ENCODE data around the gene ZFAND3. TPM values are rescaled to one million over a fixed set of nuclear protein-coding genes. Genes with fewer than 3 reads are reported as not detected.

Gene ZFAND3
- total and polyA plus RNA-seq, 2 of the 4 experiments (the other 2 are of a cell fraction): 10.9 to 26.7 TPM

DNA sequence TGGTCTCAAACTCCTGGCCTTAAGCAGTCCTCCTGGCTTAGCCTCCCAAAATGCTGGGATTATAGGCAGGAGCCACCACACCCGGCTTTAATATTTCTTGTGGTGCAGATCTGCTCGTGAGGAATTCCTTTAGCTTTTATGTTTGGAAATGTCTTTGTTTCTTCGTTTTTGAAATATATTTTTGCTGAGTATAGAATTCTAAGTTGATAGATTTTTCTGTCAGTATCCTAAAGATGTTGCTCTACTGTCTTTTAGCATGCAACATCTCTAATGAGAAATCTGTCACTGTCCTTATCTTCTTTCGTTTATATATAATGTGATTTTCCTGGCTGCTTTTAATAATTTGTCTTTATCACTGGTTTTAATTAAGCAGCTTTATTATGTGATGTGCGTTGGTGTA, 75.1 kb downstream of the ZFAND3 start:
- H3K23ac ChIP-seq (ENCODE audit: low read depth, low read length): no peak overlapping the region
- dilution Hi-C loops (cut with HindIII; ENCODE audit: low sequenced_read_pairs, unreplicated experiment) (no loop called here), in situ Hi-C loops (cut with MboI; ENCODE audit: low sequenced_read_pairs) (no loop called here), intact Hi-C loops (cut with micrococcal nuclease) (no loop called here)
- no peak overlapping the region for H2AK9ac ChIP-seq (replicated peaks; ENCODE audit: low read depth, low read length, poor library complexity)
- no peak overlapping the region for H4K91ac ChIP-seq (ENCODE audit: insufficient read depth, low read depth, low read length)
- no peaks in the 10 kb centered on the region for H3K36me3 ChIP-seq (ENCODE audit: control insufficient read depth, insufficient read depth, low read length)
- no peak overlapping the region for H2AFZ ChIP-seq (replicated peaks; ENCODE audit: low read length, poor library complexity)
- no peak for ATAC-seq (ENCODE audit: low read depth)
- H4K8ac ChIP-seq (ENCODE audit: low read depth in 2 of 2, low read length in 2 of 2): no peak overlapping the region
- H3K9ac ChIP-seq (ENCODE audit: low read depth, low read length): no peak overlapping the region
- WGBS, 2 experiments (ENCODE audit: extremely low coverage in 2 of 2, insufficient read length in 1 of 2): 100% methylated on average over 1 of the region's 5 CpGs; no CpG with 5 or more reads in 1 of the 2 experiments
- H3K4me3 ChIP-seq (ENCODE audit: insufficient read depth, low read depth, low read length): no peak overlapping the region
- H3K4me2 ChIP-seq (ENCODE audit: low read depth, low read length): no peak overlapping the region
- no peak for DNase-seq
- no peak overlapping the region for H3K27ac ChIP-seq (ENCODE audit: insufficient read depth, low read length)
- no peak overlapping the region for H3K18ac ChIP-seq (ENCODE audit: low read depth, low read length)
- no peaks in the 10 kb centered on the region for H3K9me3 ChIP-seq (ENCODE audit: control insufficient read depth, insufficient read depth, low read length)
- no peak overlapping the region for H4K5ac ChIP-seq (ENCODE audit: low read depth, low read length)
- H3K4ac ChIP-seq (ENCODE audit: low read depth, low read length): no peak overlapping the region
- no peak overlapping the region for H2BK120ac ChIP-seq (ENCODE audit: low read depth, low read length)
- H2BK15ac ChIP-seq (ENCODE audit: low read depth, low read length): no peak overlapping the region
- H4K20me1 ChIP-seq (ENCODE audit: insufficient read depth, low read length): peaks cover 70% of the 10 kb centered on the region
- CTCF ChIA-PET: no interaction called here
- TF ChIP-seq MAFK (IDR thresholded peaks at IDR 0.05; ENCODE audit: low read depth, low read length) (no peak), BHLHE40 (IDR thresholded peaks at IDR 0.05; ENCODE audit: low read depth, low read length) (no peak)
- TF ChIP-seq, protein P1, sequence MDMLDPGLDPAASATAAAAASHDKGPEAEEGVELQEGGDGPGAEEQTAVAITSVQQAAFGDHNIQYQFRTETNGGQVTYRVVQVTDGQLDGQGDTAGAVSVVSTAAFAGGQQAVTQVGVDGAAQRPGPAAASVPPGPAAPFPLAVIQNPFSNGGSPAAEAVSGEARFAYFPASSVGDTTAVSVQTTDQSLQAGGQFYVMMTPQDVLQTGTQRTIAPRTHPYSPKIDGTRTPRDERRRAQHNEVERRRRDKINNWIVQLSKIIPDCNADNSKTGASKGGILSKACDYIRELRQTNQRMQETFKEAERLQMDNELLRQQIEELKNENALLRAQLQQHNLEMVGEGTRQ (IDR thresholded peaks at IDR 0.05; ENCODE audit: low read depth, low read length): no peak
- TF ChIP-seq, protein P2, sequence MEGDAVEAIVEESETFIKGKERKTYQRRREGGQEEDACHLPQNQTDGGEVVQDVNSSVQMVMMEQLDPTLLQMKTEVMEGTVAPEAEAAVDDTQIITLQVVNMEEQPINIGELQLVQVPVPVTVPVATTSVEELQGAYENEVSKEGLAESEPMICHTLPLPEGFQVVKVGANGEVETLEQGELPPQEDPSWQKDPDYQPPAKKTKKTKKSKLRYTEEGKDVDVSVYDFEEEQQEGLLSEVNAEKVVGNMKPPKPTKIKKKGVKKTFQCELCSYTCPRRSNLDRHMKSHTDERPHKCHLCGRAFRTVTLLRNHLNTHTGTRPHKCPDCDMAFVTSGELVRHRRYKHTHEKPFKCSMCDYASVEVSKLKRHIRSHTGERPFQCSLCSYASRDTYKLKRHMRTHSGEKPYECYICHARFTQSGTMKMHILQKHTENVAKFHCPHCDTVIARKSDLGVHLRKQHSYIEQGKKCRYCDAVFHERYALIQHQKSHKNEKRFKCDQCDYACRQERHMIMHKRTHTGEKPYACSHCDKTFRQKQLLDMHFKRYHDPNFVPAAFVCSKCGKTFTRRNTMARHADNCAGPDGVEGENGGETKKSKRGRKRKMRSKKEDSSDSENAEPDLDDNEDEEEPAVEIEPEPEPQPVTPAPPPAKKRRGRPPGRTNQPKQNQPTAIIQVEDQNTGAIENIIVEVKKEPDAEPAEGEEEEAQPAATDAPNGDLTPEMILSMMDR (conservative IDR thresholded peaks at IDR 0.05; ENCODE audit: low read depth, low read length): no peak
- H2BK20ac ChIP-seq (ENCODE audit: low read depth, low read length): no peak overlapping the region
- H3K14ac ChIP-seq (replicated peaks; ENCODE audit: low read depth, low read length): no peak overlapping the region
- H3K4me1 ChIP-seq (ENCODE audit: control insufficient read depth, insufficient read depth, low read length): no peaks in the 10 kb centered on the region
- H3K27me3 ChIP-seq (ENCODE audit: control insufficient read depth, insufficient read depth, low read length): no peaks in the 10 kb centered on the region
- peaks cover 3% of the 10 kb centered on the region for H3K9me1 ChIP-seq (ENCODE audit: insufficient read depth, low read length)
- H3K56ac ChIP-seq (ENCODE audit: extremely low read depth, insufficient read depth, low read length): no peak overlapping the region
- no peak overlapping the region for H2AK5ac ChIP-seq (ENCODE audit: low read depth, low read length)
- peaks cover 24 to 77% of the 10 kb centered on the region in 2 experiments for H3K79me1 ChIP-seq (ENCODE audit: low read depth in 1 of 2, low read length in 2 of 2)
- BruUV-seq (replicated peaks): no TSS peak
- POLR2A ChIA-PET (ENCODE audit: unreplicated experiment): no interaction called here
- H2BK5ac ChIP-seq (ENCODE audit: low read depth, low read length, poor library complexity, severe bottlenecking): no peak overlapping the region

Measured in IMR-90 (cell line).